Measurements from ENCODE around the gene GNG8.

The GNG8 gene

GRCh38 chr19:46613525-46613924 lies 22.5 kb downstream of the GNG8 start:
- TF ChIP-seq, protein P1, sequence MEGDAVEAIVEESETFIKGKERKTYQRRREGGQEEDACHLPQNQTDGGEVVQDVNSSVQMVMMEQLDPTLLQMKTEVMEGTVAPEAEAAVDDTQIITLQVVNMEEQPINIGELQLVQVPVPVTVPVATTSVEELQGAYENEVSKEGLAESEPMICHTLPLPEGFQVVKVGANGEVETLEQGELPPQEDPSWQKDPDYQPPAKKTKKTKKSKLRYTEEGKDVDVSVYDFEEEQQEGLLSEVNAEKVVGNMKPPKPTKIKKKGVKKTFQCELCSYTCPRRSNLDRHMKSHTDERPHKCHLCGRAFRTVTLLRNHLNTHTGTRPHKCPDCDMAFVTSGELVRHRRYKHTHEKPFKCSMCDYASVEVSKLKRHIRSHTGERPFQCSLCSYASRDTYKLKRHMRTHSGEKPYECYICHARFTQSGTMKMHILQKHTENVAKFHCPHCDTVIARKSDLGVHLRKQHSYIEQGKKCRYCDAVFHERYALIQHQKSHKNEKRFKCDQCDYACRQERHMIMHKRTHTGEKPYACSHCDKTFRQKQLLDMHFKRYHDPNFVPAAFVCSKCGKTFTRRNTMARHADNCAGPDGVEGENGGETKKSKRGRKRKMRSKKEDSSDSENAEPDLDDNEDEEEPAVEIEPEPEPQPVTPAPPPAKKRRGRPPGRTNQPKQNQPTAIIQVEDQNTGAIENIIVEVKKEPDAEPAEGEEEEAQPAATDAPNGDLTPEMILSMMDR (conservative IDR thresholded peaks at IDR 0.05; ENCODE audit: control insufficient read depth, insufficient read depth, low read depth, low read length), result no peak
- no peak overlapping the region for H3K4me3 ChIP-seq (ENCODE audit: control insufficient read depth, low read depth, low read length)

DNA sequence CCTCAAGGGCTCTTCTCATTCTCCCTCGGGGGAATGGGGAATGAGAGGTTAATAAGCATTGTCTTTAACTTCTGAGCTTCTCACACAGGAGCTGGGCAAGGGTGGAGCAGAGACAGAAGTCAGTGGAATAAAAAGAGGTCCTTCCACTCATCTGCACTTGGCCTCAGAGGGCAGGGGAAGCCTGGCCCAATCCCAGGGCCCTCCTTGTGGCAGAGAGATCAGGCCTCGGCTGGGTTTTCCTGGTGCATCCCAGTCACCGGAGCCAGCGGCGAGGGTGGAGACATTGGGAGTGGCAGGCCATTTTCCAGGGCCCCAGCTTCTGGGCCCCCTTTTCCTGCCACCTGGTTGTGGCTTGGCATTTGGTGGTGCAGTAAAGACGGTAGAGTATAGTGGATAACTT lies 24.2 kb downstream of the GNG8 start:
- no peak for DNase-seq (ENCODE audit: low read depth)
- TF ChIP-seq, protein P1 (conservative IDR thresholded peaks at IDR 0.05; ENCODE audit: control insufficient read depth, insufficient read depth, low read depth, low read length), result no peak
- H3K4me3 ChIP-seq (ENCODE audit: control insufficient read depth, low read depth, low read length), result no peak overlapping the region

More at GRCh38 chr19:46613525-46613924, 22.5 kb downstream of the GNG8 start:
- no peak for DNase-seq (ENCODE audit: low read depth)

- peak; percentile 51 for DNase-seq (ENCODE audit: low read depth)
- H3K4me3 ChIP-seq (ENCODE audit: control insufficient read depth, low read depth, low read length), result no peak overlapping the region
- TF ChIP-seq, protein P1 (conservative IDR thresholded peaks at IDR 0.05; ENCODE audit: control insufficient read depth, insufficient read depth, low read depth, low read length), result no peak
Observed at GRCh38 chr19:46610851-46611770, 24.9 kb downstream of the GNG8 start.

- TF ChIP-seq, protein P1 (conservative IDR thresholded peaks at IDR 0.05; ENCODE audit: control insufficient read depth, insufficient read depth, low read depth, low read length), result no peak
- DNase-seq (ENCODE audit: low read depth), result no peak
- no peak overlapping the region for H3K4me3 ChIP-seq (ENCODE audit: control insufficient read depth, low read depth, low read length)
Observed at GRCh38 chr19:46610413-46610775, 25.6 kb downstream of the GNG8 start.

GRCh38 chr19:46609511-46610412 lies 26.2 kb downstream of the GNG8 start:
- TF ChIP-seq, protein P1 (conservative IDR thresholded peaks at IDR 0.05; ENCODE audit: control insufficient read depth, insufficient read depth, low read depth, low read length), result no peak
- DNase-seq (ENCODE audit: low read depth), result no peak
- no peak overlapping the region for H3K4me3 ChIP-seq (ENCODE audit: control insufficient read depth, low read depth, low read length)

DNA sequence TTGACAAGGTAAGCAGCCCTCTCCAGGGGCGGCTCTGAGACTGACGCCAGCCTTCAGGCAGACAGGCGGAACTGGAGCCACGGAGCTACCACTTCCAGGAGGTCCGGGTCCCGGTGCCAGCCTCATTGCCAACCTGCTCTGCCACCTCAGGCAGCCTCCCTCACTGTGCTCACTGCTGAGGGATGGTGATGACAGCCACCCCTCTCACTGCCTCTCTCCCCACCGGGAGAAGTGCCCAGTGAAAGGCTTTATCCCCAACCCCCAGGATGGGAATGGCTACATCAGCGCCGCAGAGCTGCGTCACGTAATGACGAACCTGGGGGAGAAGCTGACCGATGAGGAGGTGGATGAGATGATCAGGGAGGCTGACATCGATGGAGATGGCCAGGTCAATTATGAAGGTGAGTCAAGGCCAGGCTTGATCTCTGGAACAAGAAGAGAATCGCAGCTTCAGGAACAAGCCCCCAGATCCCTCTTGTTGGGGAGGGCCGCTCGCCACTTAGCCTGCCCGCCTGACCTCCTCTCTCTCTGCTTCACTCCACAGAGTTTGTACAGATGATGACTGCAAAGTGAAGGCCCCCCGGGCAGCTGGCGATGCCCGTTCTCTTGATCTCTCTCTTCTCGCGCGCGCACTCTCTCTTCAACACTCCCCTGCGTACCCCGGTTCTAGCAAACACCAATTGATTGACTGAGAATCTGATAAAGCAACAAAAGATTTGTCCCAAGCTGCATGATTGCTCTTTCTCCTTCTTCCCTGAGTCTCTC lies 27.2 kb downstream of the GNG8 start:
- no peak overlapping the region for H3K4me3 ChIP-seq (ENCODE audit: control insufficient read depth, low read depth, low read length)
- DNase-seq (ENCODE audit: low read depth), result no peak
- TF ChIP-seq, protein P1 (conservative IDR thresholded peaks at IDR 0.05; ENCODE audit: control insufficient read depth, insufficient read depth, low read depth, low read length), result no peak

All from fibroblast of mammary gland (primary cell).